Measurements from ENCODE around the gene FBF1.

DNA sequence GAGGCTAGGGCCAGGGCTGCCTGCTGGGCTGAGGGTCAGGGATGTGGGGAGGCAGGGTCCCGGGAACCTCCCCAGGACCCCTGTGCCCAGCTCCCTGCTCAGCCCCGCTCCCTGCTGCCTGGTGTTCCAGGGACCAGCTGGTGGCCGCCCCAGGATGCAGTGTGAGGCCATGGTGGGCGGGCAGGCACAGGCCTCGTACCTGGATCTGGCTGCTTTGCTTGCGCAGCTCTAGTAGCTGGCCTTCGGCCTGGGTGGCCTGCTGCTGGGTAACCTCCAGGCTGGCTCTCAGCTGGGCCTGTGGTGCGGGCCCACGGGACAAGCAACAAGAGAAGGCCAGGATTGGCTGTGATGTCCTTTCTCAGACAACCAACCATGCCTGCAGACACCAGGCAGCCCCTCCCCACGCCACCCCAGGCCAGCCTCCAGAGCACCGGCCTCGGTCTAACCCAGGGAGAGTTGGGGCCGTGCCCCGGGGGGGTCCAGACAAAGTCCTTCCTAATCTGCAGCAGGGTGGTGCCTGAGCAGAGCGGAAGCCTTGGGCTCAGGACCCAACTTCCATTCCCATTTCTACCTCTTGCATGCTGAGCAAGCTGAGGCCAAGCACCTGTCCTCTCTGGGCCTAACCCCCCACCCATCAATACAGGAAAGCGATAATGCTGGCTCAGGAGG lies 48.2 kb downstream of the FBF1 start:
- TF ChIP-seq, protein P1, sequence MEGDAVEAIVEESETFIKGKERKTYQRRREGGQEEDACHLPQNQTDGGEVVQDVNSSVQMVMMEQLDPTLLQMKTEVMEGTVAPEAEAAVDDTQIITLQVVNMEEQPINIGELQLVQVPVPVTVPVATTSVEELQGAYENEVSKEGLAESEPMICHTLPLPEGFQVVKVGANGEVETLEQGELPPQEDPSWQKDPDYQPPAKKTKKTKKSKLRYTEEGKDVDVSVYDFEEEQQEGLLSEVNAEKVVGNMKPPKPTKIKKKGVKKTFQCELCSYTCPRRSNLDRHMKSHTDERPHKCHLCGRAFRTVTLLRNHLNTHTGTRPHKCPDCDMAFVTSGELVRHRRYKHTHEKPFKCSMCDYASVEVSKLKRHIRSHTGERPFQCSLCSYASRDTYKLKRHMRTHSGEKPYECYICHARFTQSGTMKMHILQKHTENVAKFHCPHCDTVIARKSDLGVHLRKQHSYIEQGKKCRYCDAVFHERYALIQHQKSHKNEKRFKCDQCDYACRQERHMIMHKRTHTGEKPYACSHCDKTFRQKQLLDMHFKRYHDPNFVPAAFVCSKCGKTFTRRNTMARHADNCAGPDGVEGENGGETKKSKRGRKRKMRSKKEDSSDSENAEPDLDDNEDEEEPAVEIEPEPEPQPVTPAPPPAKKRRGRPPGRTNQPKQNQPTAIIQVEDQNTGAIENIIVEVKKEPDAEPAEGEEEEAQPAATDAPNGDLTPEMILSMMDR (IDR thresholded peaks at IDR 0.05 in 8 of 11, conservative IDR thresholded peaks at IDR 0.05 in 3 of 11): no peak
- TF ChIP-seq POLR2AphosphoS5 (IDR thresholded peaks at IDR 0.05) (peak in 1 of 3 donors; percentile 8), POLR2A (IDR thresholded peaks at IDR 0.05) (no peak)
